HG03066 (cell line): Measurements from ENCODE around the gene GZMM.

Source experiments
- ATAC-seq: cut with Tn5 transposase; IDR thresholded peaks from one replicate; pipeline ENCODE4 v1.9.1; 2021; ENCODE audit warnings: low read depth; ENCODE audit not compliant: unreplicated experiment

The GZMM gene

GRCh38 chr19:594265-594870 is 50.5 kb downstream of the GZMM start:
- ATAC-seq = no peak

- no peak for ATAC-seq
Measured at GRCh38 chr19:595326-596262, 51.7 kb downstream of the GZMM start.

GRCh38 chr19:596263-596655 is 52.4 kb downstream of the GZMM start:
- ATAC-seq = no peak

- no peak for ATAC-seq
Measured at GRCh38 chr19:597406-598315, 53.8 kb downstream of the GZMM start.
